ENCODE measurements around the gene MESP1.

GRCh38 chr15:89785774-89786140, 34.7 kb upstream of the MESP1 start:
- TF ChIP-seq POLR2A (IDR thresholded peaks at IDR 0.05; ENCODE audit: low read length) (no peak), GATA1 (IDR thresholded peaks at IDR 0.05; ENCODE audit: low read depth, low read length) (no peak)
